Cardiac fibroblast (primary cell): ENCODE results near the gene RRBP1.

Experiments
- DNase-seq, 2 donors: peaks; one replicate each; pipeline versions ENCODE4 v3.0.0 to v3.0.0-alpha.2; 2010; ENCODE audit warnings: low read depth in 2 of 2
- H3K4me3 ChIP-seq, 2 donors: replicated peaks in 1 of 2; 1 replicate in 1 of 2; 2 replicates in 1 of 2; pipeline ENCODE4 v1.5.1; 2011; ENCODE audit warnings: low read depth in 2 of 2, low read length in 2 of 2, mild to moderate bottlenecking in 2 of 2, moderate library complexity in 1 of 2
- CTCF ChIP-seq: IDR thresholded peaks from one replicate; pipeline ENCODE4 v1.5.1; 2011; ENCODE audit warnings: low read depth, mild to moderate bottlenecking, low read length, inconsistent platforms

Gene RRBP1

GRCh38 chr20:17615645-17616479, 66.2 kb downstream of the RRBP1 start:
- no peak overlapping the region for H3K4me3 ChIP-seq
- no peak for DNase-seq
- TF ChIP-seq CTCF: no peak

- H3K4me3 ChIP-seq: no peak overlapping the region
- no peak for DNase-seq
- TF ChIP-seq CTCF: no peak
Observed at GRCh38 chr20:17614812-17615644, 67.0 kb downstream of the RRBP1 start.

- peak; percentile 57 to 63 for DNase-seq
- no peak for TF ChIP-seq CTCF
- no peak overlapping the region for H3K4me3 ChIP-seq
Observed at GRCh38 chr20:17614176-17614811, 67.7 kb downstream of the RRBP1 start.

- DNase-seq: no peak
- no peak overlapping the region for H3K4me3 ChIP-seq
- no peak for TF ChIP-seq CTCF
Observed at GRCh38 chr20:17613328-17614175, 68.5 kb downstream of the RRBP1 start.

GRCh38 chr20:17612992-17613327, 69.1 kb downstream of the RRBP1 start:
- no peak for DNase-seq
- no peak for TF ChIP-seq CTCF
- no peak overlapping the region for H3K4me3 ChIP-seq
